Stromal cell of bone marrow (primary cell): ENCODE results near the gene BEX2.
A peak's percentile ranks its signal among the peaks of the same experiment; 100 is the strongest.
"Not testable (repeated sequence)": the region's sequence is repeated elsewhere in the genome, so short reads cannot be mapped to it uniquely, and the experiment has no call there.

Experiments used
- DNase-seq: peaks from one replicate; pipeline ENCODE4 v3.0.0-alpha.2; 2012; ENCODE audit warnings: low read depth

Gene BEX2

DNA sequence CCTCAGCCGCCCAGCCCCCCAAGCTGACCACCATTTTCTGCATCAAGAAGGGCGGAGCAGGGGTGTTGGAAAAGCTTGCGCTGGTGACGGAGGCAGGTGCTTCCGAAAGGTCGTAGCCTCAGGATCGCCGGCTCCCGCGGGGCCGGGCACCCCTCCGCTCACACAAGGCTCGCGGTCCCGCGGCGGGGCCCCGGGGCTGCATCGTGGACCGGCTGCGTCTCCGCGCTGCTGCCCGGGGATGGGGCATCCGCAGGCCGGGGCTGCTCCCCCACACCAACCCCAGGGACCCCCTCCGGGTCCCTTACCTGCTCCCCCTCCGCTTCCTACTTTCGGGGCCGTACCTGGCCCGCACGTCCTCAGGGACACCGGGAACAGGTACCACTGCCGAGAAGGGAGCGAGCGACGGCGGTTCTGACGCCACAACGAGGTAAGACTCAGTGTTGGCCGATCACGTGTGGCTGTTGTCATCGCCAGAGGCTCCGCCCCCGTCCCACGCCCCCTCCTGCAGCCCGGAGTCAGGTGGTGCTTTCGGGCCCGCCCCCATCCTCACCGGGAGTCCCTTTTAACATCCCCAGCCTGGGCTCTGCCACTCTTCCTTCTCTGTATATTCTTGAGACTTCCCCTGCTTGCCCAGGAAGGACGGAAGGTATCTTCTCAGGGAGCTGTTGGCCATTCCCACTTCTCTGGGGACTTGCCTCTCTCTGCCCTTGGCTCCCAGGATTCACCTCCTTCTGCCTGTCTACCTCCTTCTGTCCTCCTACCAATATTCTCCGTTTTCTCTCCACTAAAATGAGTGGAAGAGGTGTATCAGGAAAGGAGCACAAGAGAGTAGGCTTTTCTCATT lies at the start of gene BEX2:
Gene BEX2 (minus strand): TSS at position 436 of the 844 bp plus-strand sequence. CDS start 1,014 bp downstream, outside the sequence.
- peak; percentile 1 for DNase-seq

DNA sequence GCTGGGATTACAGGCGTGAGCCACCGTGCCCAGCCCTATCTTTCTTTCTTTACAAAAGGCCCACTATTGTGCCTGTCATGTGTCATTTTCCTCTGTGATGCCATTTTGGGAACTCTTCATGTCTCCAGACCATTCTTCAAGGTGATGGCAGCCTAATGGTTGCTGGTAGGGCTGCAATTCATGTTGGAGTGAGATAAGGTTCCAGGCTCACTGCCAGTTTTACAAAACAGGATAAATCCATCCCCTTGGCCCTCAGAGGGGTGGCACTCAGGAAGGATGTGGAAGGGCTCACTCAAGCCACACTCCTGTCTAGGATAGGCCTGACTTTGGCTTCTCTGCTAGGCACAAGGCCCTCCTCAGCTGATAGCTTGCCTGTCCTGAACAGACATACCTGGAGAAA lies 49.3 kb upstream of the BEX2 start:
- DNase-seq, result no peak

DNA sequence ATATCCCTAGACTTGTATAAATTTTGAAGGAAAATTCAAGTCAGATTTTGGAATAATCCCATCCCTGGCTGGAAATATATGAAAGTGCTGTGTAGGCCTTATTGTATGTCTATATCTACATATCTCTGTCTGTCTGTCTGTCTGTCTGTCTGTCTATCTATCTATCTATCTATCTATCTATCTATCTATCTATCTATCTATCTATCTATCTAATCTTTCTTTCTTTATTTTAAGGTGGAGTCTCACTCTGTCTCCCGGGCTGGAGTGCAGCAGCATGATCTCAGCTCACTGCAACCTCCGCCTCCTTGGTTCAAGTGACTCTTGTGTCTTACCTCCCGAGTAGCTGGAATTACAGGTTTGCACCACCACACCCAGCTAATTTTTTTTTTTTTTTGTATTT lies 48.8 kb upstream of the BEX2 start:
- not testable (repeated sequence) for DNase-seq

DNA sequence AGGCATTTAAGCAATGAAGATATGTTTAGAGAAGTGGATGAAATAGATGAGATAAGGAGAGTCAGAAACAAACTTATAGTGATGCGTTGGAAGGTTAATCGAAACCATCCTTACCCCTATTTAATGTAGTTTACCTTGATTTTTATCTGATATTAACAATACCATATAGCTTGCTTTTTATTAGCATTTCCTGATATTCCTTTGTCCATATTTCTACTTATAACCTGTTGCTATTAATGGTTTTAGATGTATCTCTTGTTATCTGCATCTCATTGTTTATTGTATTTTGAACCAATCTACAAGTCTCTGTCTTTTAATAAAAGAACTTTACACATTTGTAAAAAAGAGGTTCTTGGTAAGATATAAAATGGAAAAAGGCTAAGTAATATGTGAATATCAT lies 47.1 kb upstream of the BEX2 start:
- no peak for DNase-seq

DNA sequence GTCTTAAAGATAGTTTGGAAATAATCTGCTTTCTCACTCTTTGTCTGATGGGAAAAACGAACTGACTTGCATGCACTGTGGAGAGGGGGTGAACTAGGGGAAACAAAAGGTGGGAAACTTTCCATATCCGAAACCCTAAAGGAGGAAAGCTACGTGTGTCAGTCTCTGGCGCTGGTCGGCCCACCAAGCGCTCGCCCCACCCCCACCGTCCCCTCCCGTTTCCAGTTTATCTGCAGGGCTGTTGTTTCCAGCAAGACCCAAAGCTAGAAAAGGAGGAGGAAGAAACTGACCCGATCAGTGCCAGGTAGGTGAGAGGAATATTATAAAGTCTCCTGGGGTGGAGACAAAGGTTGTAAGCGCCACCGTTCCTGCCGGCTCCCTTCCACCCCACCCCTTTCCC lies 46.1 kb upstream of the BEX2 start:
- no peak for DNase-seq

DNA sequence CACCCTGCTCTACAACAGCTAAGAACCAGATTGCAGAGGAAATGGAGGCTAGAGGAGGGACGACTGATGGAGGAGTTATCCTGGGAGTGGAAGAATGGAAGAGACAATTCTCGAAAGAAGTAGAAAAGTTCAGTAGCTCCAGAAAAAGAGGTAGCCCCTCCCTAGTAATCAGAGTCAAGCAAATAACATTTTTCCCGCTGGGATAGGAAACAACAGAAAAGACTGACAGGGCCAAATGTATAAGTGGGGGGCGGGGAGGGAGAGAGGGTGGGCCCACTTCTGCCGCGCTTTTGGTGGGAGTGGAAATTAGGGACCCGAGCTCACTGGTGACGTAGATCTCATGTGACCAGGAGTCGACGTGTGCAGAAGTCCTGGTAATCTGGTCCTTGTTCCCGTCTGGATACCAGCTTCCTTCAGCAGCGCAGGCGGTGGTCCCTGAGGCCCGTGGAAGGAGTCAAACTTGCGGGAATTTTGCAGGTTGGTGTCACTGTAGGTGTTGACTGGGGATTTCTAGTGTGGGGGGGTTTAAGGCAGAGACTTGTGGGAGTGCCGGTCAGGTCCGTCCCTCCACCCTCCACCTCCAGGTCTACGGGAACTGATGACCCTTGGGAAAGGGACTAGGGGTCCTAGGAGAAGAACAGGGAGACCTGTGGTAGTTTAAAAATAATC lies 45.5 kb upstream of the BEX2 start, which contains the start of gene TCEAL9:
Gene TCEAL9 (plus strand): TSS at position 377 of the 669 bp plus-strand sequence. CDS start 1,179 bp downstream, outside the sequence.
- peak; percentile 74 for DNase-seq

DNA sequence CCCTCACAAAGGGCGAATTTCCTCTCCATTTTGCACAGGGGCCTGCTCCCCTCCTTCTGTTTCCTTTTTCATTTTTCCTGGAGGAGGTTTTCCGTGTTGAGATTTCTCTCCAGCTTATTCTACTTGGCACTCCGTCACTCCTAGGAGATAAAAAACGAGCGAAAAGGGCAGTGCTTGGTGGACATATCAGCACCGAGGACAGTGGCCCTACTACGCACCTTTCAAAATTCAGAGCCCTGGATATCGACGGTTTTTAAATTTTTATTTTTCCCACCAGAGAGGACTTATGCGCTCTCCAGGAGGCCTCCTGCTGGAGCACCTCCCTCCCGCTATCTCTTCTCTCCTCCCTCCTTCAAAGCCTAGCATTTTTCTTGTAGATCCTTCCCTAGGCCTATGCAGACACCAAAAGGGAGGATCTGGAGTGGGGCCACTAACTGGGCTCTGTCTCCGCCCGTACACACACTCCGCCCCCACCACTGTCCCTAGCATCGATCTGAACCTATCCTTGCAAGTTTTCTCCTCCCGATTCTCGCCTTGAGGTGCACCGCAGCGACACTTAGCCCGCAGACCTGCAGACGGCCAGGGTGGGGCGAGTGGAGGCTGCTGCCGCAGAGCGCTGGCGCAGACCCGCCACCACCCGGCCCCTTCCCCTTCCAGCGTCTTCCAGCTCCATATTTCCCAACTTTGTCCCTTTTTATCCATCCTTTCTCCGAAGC lies 37.0 kb upstream of the BEX2 start:
- no peak for DNase-seq

DNA sequence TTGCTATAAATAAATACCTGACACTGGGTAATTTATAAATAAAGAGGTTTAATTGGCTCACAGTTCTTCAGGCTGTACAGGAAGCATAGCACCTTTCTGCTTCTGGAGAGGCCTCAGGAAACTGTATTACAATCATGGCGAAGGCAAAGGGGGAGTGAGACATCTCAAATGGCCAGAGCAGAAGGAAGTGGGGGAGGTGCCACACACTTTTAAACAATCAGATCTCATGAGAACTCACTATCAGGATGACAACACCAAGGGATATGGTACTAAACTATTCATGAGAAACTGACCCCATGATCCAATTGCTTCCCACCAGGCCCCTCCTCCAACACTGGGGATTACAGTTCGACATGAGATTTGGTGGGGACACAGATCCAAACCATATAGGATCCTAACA lies 33.8 kb upstream of the BEX2 start:
- no peak for DNase-seq

DNA sequence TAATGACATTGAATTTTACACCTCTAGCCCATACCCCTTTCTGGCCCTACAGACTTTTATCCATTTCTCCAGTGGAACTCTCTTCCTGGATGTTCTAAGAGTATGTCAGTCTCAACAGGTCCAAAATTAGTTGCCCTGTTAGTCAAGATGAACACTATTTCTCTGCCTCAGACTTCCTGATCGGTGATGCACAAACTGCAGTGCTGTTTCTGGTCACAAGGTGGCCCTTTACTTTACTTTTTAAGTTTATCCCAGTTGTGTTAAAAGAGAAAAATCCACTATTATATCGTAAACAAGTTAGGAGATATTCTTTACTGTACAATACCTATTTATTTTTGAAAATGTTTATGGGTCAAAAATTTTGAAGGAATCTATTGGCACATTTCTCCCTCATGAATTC lies 32.3 kb upstream of the BEX2 start:
- DNase-seq, result peak; percentile 33

DNA sequence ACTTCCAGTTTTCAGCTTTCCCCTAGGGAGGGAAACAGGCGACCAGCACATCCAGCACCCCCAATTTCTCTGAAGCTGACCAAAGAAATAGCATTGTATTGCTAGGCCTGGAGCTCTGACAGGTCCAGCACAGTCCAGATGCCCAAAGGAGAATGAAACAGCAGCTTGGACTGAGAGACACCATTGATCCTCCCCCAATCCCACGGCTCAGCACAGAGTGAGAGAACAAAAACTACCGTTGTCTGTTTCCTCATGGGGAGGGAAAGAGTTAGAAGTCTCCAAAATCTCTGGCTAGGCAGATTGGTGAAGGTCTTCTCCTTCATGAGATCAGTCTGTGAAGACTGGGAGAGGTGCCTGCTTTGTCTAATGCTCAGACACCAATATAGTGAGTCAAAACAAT lies 27.9 kb upstream of the BEX2 start:
- DNase-seq, result no peak

DNA sequence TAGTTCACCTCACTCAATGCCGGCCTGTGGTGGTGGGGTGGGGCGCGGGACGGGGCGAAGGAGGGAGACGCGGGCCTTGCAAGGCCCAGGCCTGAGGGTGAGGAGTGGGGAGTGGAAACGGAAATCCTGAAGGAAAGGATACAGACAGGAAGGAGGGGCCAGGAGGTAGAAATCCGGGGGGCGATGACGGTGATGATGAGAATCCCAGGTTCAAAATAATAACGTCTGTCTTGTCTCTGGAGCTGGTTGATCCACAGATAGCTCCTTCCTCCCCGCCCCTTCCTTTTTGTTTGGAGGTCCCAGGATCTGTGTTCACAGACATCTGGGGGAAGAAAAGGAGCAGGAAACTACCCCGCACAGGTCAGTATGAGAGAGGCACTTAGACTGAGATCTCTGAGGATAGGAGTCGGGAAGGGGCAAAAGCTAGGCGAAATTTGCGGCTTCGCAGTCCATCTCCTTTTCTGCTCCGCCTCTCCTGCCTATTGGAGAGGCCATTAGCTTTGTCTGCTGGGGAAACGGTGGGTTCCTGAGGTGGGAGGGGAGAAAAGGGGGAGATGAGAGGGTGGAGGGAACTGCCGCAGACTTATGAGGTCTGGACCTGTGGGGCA lies 20.0 kb upstream of the BEX2 start:
- DNase-seq, result no peak

DNA sequence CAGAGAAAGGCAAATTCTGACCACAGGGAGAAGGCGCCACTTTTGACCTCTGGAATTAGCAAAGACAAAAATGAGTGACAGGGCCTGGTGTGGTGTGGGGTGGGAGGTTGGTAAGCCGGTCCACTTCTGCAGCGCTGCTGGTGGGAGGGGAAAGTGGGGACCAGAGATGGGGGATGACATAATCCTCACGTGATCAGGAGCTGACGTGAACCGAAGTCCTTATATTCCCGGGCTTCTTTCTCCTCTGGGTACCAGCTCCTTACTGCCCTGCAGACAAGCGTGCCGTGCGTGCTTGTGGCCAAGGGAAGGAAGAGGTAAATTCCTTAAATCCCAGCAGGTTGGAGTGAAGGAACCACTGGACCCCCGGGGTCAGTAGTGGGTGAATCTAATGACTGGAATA lies 19.2 kb upstream of the BEX2 start, which contains the start of gene TCEAL7:
Gene TCEAL7 (plus strand): TSS at position 249 of the 400 bp plus-strand sequence. CDS start 1,165 bp downstream, outside the sequence.
- peak; percentile 3 for DNase-seq

DNA sequence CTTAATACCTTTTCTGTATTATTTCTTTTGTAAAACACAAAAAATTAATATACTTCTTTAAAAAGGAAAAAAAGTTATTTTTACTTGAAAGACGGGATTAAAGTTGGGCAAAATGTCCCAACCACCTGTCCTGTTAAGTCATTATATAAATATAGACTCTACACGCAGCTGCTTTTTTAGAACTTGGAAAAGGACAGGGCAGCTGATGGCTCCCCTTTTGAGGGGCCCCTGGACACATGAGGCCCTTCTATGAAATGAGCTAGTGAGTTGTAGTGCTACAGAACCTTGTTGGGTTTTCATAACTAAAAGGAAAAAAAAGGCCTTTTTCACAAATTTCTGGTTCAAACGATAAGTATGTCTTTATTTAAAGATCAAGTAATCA lies 600 bp upstream of the BEX2 start:
- DNase-seq, result no peak

DNA sequence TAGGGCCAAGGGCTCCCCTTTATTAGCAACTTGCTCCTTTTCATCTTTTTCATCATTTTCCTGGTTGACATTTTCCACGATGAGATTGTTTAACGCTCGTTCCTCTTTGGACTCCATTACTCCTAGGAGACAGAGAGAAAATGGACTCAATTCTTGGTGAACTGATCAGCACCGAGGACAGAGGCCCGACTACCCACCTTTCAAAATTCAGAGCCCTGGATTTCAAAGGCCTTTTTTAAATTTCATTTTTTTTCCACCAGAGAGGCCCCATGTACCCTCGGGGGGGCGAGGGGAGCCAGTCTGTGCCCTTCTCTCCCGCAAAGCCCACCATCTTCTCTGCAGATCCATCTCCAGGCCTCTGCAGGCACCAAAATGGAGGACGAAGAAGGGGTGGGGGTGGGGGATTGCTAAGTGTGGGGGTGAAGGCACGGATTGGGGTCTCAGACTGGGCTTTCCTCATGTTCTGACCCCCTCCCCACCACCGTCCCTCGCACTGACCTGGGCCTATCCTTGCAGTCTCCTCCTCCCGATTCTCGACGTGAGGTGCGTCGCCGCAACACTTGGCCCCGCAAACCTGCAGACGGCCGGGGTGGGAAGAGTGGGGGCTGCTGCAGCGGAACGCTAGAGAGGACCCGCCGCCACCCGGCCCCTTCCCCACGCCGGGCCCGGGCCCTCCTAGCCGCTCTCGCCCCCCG lies 783 bp downstream of the BEX2 start:
- no peak for DNase-seq

DNA sequence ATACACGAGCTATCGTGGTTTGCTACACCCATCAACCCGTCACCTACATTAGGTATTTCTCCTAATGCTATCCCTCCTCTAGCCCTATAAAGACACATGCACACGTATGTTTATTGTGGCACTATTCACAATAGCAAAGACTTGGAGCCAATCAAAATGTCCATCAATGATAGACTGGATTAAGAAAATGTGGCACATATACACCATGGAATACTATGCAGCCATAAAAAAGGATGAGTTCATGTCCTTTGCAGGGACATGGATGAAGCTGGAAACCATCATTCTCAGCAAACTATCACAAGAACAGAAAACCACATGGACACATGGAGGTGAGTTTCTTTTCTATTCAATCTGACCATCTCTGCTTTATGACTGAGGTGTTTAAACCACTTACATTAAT lies 5.1 kb downstream of the BEX2 start:
- not testable (repeated sequence) for DNase-seq

DNA sequence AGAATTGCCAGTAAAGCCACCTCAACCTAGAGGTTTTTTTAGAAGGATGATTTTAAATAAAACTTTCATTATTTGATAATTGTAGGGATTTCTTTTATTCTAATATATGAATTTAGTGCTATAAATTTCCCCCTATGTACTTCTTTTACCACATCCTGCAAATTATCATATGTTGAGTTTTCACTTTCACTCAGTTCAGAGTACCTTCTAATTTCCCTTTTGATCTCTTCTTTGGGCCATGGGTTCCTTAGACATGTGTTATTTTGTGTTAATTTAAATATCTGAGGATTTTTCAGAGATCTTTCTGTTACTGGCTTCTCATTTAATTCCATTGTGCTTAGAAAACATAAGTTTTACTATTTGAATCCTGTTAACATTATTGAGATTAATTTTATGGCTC lies 6.1 kb downstream of the BEX2 start:
- DNase-seq, result no peak

DNA sequence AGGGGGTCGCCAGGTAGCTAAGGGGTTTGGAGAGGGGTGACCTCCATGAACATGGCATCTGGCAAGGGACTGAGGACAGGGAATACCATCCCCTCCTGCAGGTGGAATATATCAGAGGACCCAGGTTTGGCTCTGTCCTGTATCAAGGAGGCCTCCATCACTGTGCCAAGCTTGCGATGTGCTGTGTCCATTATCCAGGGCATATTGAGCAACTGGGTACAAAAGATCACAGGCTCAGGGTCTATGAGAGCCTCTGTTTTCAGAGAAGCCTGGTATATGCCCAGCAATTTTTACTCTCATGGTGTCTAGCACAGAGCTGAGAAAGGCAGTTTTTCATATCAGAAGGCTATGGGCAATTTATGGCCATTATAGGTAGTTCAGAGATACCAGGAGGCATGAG lies 17.7 kb downstream of the BEX2 start:
- DNase-seq, result no peak

DNA sequence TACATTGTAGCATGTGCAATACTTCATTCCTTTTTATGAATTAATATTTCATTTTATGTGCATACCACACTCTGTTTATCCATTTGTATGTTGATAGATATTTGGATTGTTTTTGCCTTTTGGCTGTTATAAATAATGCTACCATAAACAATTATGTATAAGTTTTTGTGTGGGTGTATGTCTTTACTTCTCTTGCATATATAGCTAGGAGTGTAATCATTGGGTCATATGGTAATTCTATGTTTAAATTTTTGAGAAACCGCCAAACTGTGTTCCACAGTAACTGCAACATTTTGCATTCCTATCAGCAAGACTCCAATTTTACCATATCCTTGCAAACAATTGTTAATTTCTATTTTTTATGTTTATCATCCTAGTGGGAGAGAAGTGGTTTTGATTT lies 31.2 kb downstream of the BEX2 start:
- no peak for DNase-seq

DNA sequence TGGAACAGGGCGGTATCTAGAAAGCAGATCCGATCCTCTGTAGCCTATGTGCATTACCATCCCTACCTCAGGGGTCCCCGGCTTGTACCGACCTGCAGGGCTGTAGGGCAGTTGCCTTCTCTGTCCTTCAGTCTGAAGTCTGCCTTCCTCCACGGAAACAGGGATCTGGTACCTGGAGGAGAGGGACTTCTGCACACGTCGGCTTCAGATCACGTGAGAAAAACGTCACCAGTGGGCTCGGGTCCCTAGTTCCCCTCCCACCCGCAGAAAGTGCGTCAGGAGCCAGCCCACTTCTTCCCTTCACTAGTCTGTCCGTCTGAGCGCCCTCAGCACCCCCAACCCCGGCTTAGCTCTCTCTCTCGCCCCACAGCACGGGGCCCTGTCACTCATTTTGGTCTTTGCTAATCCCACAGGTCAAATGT lies 34.2 kb downstream of the BEX2 start, which contains the start of gene TCEAL5:
Gene TCEAL5 (minus strand): TSS at position 170 of the 422 bp plus-strand sequence. CDS start 2,187 bp downstream, outside the sequence.
- DNase-seq, result no peak

DNA sequence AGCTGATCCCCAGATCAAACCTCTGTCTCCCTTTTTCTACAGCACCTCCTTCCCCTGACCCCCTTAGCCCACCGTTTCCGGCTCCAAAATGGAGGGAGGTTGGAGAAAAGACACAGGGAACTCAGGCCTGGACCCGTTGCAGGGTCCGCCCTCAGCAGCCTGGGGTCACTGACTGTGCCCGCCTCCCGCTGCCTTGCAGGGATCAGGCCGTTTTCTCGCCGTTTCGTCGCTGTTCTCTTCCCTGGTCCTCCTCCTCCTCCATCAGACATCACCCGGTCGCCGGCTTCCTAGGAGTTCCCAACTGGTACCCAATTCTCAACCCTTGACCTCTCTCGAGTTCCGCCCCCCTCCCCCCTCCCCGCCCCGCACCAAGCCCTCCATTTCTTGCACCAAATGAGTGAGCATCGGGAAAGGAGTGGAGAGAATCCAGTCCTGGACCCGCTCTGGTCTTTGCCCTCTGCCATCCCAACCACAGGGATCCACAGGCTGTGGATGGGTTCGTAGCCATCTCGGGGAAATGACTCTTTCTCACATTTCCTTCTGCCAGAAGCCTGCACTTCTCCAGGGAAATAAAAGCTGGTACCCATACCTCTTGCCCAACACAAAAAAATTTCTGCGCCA lies 34.7 kb downstream of the BEX2 start:
- no peak for DNase-seq

DNA sequence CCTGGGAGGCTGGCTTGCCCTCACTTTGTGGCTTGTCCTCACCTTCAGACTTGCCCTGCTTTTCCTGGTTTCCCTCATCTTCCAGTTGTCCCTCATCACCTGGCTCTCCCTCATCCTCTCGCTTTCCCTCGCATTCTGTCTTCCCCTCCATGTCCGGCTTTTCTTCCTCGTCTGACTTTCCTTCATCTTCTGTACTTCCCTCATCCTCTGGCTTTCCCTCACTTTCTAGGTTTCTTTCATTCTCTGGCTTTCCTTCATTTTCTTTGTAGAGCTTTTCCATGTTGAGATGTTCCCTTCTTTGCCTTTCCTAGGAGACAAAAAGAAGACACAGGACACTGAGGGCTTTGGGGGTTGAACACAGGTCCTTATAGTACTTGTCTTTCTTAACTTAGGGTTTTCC lies 36.5 kb downstream of the BEX2 start:
- DNase-seq, result no peak
